Sigmoid colon (tissue), 7 donors: ENCODE data around the gene RAC2. TPM values are rescaled to one million over a fixed set of nuclear protein-coding genes. Genes with fewer than 3 reads are reported as not detected.

Experiments
- DNase-seq: peaks from one replicate; pipeline ENCODE4 v3.0.0-alpha.2; 2019
- H3K27ac ChIP-seq, 4 donors: fragments of 200-600 bp; sonication (generic); one replicate each; pipeline ENCODE4 v1.5.1; 2016 to 2019; ENCODE audit warnings: mild to moderate bottlenecking in 1 of 4
- H3K27me3 ChIP-seq, 3 donors: fragments of 200-600 bp; sonication (generic); one replicate each; pipeline ENCODE4 v1.5.1; 2019; ENCODE audit warnings: mild to moderate bottlenecking in 1 of 3
- H3K36me3 ChIP-seq, 4 donors: fragments of 200-600 bp; sonication (generic); one replicate each; pipeline ENCODE4 v1.5.1; 2016 to 2019
- H3K4me1 ChIP-seq, 4 donors: fragments of 200-600 bp; sonication (generic); one replicate each; pipeline ENCODE4 v1.5.1; 2017 to 2019
- H3K4me3 ChIP-seq, 4 donors: fragments of 200-600 bp; sonication (generic); one replicate each; pipeline ENCODE4 v1.5.1; 2017 to 2019; ENCODE audit warnings: mild to moderate bottlenecking in 2 of 4, moderate library complexity in 1 of 4
- H3K9me3 ChIP-seq, 4 donors: fragments of 200-600 bp in 3 of 4; sonication (generic) in 3 of 4; one replicate each; pipeline versions ENCODE4 v1.5.1 to v1.6.1; 2013 to 2019
- EP300 ChIP-seq, 4 donors: sonication (generic); formaldehyde crosslinking; IDR thresholded peaks; one replicate each; pipeline ENCODE4 v1.6.1; 2017; ENCODE audit warnings: antibody characterized with exemption in 4 of 4
- POLR2A ChIP-seq, 2 donors: fragments of 450-650 bp; IDR thresholded peaks; one replicate each; pipeline ENCODE4 v1.6.1; 2016; ENCODE audit warnings: antibody characterized with exemption in 2 of 2, mild to moderate bottlenecking in 2 of 2, moderate library complexity in 2 of 2
- POLR2AphosphoS5 ChIP-seq, 4 donors: sonication (generic); formaldehyde crosslinking; IDR thresholded peaks; one replicate each; pipeline ENCODE4 v1.6.1; 2017; ENCODE audit warnings: antibody characterized with exemption in 4 of 4
- WGBS, 2 donors: extraction: QIAGEN DNeasy Blood & Tissue Kit; methylation state at CpG; one replicate each; pipeline ENCODE4 v1.1.7; 2013; 5-methylcytosine and 5-hydroxymethylcytosine counted together
- intact Hi-C: fragments of 100-400 bp; cut with DNase I; formaldehyde crosslinking; loops from one replicate; pipeline ENCODE4 v1.15.1; 2023
- polyA plus RNA-seq, 3 donors: library from polyadenylated mRNA; stranded (reverse); fragments of 200-250 nt; gene quantifications; one replicate each; pipeline ENCODE4 v1.2.3, GENCODE V29; 2013
- total RNA-seq, 4 donors: library from RNA; depleted of rRNA; stranded (reverse); fragments of >200 nt; gene quantifications; one replicate each; pipeline ENCODE4 v1.1.0, GENCODE V29; 2016
- TF ChIP-seq, protein P1 (sequence below), 4 experiments: fragments of 450-650 bp in 3 of 4; fragments of 200-600 bp in 1 of 4; IDR thresholded peaks; one replicate each; pipeline ENCODE4 v1.5.1; 2016 to 2019; ENCODE audit warnings: antibody characterized with exemption in 4 of 4, mild to moderate bottlenecking in 3 of 4, moderate library complexity in 2 of 4
- donor health status: healthy with polysubstance abuse.
- donor health status: Bipolar disorder and iron deficiency.
- donor health status: healthy.

RAC2 gene
- total and polyA plus RNA-seq, 7 donors: 3.0 to 138 (median 8.0) TPM

DNA sequence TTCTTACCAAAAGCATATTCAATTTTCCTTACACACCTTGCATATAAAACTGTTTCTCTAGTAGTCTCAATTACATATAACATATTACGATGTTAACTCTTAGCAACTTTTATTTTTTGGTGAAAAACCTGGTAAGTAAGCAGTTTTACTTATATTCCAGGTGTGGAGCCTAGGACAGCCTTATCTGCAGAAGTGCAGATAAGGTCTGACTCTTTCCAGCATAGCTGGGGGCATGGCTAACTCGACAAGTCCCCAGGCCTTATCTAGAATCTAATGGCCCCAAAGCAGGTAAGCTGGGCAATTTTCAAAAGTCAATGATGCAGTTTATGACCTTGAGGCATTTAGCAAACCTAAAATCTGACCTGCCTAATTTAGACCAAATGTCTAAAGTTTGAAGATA, 51.9 kb downstream of the RAC2 start:
- Histone ChIP-seq H3K4me1 (peaks cover 0 to 51% (median 39%) of the 10 kb centered on the region in 4 donors), H3K27me3 (no peaks in the 10 kb centered on the region), H3K27ac (no peak overlapping the region), H3K9me3 (no peaks in the 10 kb centered on the region), H3K36me3 (no peaks in the 10 kb centered on the region), H3K4me3 (no peak overlapping the region)
- TF ChIP-seq EP300 (IDR thresholded peaks at IDR 0.05): no peak
- TF ChIP-seq, protein P1, sequence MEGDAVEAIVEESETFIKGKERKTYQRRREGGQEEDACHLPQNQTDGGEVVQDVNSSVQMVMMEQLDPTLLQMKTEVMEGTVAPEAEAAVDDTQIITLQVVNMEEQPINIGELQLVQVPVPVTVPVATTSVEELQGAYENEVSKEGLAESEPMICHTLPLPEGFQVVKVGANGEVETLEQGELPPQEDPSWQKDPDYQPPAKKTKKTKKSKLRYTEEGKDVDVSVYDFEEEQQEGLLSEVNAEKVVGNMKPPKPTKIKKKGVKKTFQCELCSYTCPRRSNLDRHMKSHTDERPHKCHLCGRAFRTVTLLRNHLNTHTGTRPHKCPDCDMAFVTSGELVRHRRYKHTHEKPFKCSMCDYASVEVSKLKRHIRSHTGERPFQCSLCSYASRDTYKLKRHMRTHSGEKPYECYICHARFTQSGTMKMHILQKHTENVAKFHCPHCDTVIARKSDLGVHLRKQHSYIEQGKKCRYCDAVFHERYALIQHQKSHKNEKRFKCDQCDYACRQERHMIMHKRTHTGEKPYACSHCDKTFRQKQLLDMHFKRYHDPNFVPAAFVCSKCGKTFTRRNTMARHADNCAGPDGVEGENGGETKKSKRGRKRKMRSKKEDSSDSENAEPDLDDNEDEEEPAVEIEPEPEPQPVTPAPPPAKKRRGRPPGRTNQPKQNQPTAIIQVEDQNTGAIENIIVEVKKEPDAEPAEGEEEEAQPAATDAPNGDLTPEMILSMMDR (IDR thresholded peaks at IDR 0.05): no peak
- no peak for TF ChIP-seq POLR2A (IDR thresholded peaks at IDR 0.05)
- no peak for TF ChIP-seq POLR2AphosphoS5 (IDR thresholded peaks at IDR 0.05)
- DNase-seq: no peak
- 23 to 71% methylated on average over 2 of the region's 2 CpGs for WGBS, 2 donors
- intact Hi-C loops: no loop called here

DNA sequence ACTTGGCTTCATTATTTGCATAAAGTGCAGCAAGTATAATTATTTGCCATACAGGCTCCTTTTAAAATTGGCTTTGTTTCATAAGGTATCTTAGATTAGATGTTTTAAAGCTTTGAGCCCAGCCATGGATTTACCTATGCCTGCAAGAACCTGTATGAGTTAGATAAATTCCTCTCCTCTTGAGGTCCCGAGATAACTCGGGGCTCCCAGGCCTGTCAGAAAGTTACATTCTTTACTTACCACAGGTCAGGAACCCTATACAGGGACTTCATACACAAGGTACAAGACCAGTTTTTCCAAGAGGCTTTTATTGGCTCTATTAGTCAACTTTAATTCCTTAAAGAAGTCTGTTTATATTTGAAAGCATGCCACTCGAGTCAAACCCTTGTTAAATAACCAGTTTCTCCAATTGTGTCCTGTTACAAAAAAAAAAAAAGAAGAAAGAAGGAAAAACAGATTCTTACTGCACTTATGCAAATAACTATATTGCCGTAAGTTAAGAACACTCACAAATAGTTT, 53.7 kb downstream of the RAC2 start:
- intact Hi-C loops: no loop called here
- Histone ChIP-seq H3K27me3 (no peaks in the 10 kb centered on the region), H3K4me3 (no peak overlapping the region), H3K27ac (peak overlapping the region in 1 of 4 donors; percentile 22), H3K36me3 (no peaks in the 10 kb centered on the region), H3K9me3 (no peaks in the 10 kb centered on the region), H3K4me1 (peaks cover 0 to 42% (median 32%) of the 10 kb centered on the region in 4 donors)
- DNase-seq: no peak
- TF ChIP-seq POLR2A (IDR thresholded peaks at IDR 0.05): no peak
- no peak for TF ChIP-seq POLR2AphosphoS5 (IDR thresholded peaks at IDR 0.05)
- TF ChIP-seq, protein P1 (IDR thresholded peaks at IDR 0.05): no peak
- no peak for TF ChIP-seq EP300 (IDR thresholded peaks at IDR 0.05)
- 55 to 69% methylated on average over 4 of the region's 4 CpGs for whole genome bisulfite sequencing, 2 donors

DNA sequence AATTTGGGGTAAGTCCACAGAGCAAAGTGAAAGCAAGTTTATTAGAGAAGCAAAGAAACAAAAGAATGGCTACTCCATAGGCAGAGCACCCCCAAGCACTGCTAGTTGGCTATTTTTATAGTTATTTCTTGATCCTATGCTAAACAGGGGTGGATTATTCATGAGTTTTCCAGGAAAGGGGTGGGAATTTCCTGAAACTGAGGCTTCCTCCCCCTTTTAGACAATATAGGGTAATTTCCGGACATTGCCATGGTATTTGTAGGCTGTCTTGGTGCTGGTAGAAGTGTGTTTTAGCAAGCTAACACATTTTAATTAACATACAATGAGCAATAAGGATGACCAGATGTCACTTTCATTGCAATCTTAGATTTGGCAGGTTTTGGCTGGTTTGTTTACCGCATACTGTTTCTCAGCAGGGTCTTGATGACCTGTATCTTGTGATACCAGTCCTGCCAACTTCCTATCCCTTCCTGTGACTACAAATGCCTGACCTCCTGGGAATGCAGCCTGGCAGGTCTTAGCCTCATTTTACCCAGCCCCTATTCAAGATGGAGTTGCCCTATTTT, 55.1 kb downstream of the RAC2 start:
- 67 to 68% methylated on average over 2 of the region's 2 CpGs for WGBS, 2 donors
- H3K9me3 ChIP-seq: no peaks in the 10 kb centered on the region
- TF ChIP-seq, protein P1 (IDR thresholded peaks at IDR 0.05): no peak
- TF ChIP-seq POLR2AphosphoS5 (IDR thresholded peaks at IDR 0.05): no peak
- TF ChIP-seq EP300 (IDR thresholded peaks at IDR 0.05): no peak
- no peak for TF ChIP-seq POLR2A (IDR thresholded peaks at IDR 0.05)
- peak overlapping the region; percentile 82 to 88 (median 84) for H3K27ac ChIP-seq
- no peak for DNase-seq
- no peak overlapping the region for H3K4me3 ChIP-seq
- H3K36me3 ChIP-seq: no peaks in the 10 kb centered on the region
- intact Hi-C loops: no loop called here
- H3K27me3 ChIP-seq: no peaks in the 10 kb centered on the region
- H3K4me1 ChIP-seq: peaks cover 0 to 42% (median 32%) of the 10 kb centered on the region in 4 donors

DNA sequence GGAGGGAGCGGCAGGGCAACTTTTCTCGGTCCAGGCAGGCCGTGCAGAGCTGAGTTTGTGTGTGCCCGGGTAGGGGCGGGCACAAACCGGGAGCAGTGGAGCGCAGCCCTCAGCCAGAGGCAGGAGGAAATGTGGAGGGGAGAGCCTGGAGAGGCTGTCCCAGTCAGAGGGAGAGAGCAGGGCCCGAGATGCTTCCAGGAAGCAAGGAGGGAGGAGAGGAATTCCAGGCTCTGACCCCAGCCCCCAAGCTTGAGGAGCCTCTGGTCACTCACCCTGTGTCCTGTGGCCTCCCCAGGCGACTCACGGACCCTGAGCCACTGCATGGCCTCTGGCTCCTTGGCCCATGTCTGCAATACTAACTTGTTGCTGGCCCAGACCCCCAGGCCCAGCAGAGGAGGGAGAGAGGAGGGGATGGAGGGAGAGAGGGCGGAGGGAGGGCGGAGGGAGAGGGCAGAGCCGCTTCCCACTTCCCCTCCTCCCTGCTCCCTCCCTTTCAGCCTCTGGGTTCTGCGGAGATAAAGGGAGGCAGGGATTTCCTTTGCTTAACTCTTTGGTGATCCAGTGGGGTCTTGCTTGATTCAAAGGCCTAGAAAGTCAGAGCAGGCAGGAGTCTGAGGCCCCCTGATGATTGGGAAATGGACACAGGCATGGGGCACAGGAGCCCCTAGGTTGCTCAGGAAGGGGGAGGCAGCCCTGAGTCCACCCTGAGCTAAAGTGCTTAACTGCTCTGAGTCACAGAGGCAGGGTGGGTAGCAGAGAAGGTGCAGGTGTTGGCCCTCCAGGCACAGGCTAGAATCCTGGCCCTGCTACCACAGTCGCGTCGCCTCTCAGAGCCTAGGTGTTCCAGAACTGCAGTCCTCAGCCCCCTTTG, 55.9 kb downstream of the RAC2 start, which contains the start of gene C1QTNF6:
C1QTNF6 (minus strand) TSS at position 357 of the 871 bp plus-strand sequence; CDS start at position 323, 34 bp downstream.
- Histone ChIP-seq H3K4me3 (peak within 1 kb of the TSS in 3 of 4 donors; percentile 38 to 47 (median 42)), H3K9me3 (no peaks in the 10 kb centered on the region), H3K36me3 (no peaks in the 10 kb centered on the region), H3K27ac (peak within 1 kb of the TSS; percentile 82 to 88 (median 84)), H3K27me3 (no peaks in the 10 kb centered on the region), H3K4me1 (peaks cover 0 to 42% (median 29%) of the 10 kb centered on the region in 4 donors)
- TF ChIP-seq, protein P1 (IDR thresholded peaks at IDR 0.05): no peak
- TF ChIP-seq POLR2AphosphoS5 (IDR thresholded peaks at IDR 0.05) (no peak), EP300 (IDR thresholded peaks at IDR 0.05) (no peak), POLR2A (IDR thresholded peaks at IDR 0.05) (no peak)
- DNase-seq: peak; percentile 68
- intact Hi-C loops: no loop called here
- 20 to 50% methylated on average over 17 of the region's 17 CpGs for WGBS, 2 donors
